Measurements from ENCODE around the gene TPST2.

TPST2 gene

GRCh38 chr22:26553056-26553752, 36.7 kb downstream of the TPST2 start:
- DNase-seq: no peak

- no peak for DNase-seq
Observed at GRCh38 chr22:26552466-26552865, 37.5 kb downstream of the TPST2 start.

- DNase-seq: no peak
Observed at GRCh38 chr22:26551568-26551967, 38.4 kb downstream of the TPST2 start.

- DNase-seq: no peak
Observed at GRCh38 chr22:26550498-26551033, 39.4 kb downstream of the TPST2 start.

- no peak for DNase-seq
Observed at GRCh38 chr22:26549902-26550497, 39.9 kb downstream of the TPST2 start.

- no peak for DNase-seq
Observed at GRCh38 chr22:26548984-26549383, 40.9 kb downstream of the TPST2 start.

GRCh38 chr22:26548303-26548702, 41.6 kb downstream of the TPST2 start:
- no peak for DNase-seq

GRCh38 chr22:26547837-26548236, 42.1 kb downstream of the TPST2 start:
- no peak for DNase-seq

GRCh38 chr22:26547426-26547825, 42.5 kb downstream of the TPST2 start:
- DNase-seq: peak; percentile 47

GRCh38 chr22:26546282-26546681, 43.6 kb downstream of the TPST2 start:
- DNase-seq: no peak

- DNase-seq: no peak
Observed at GRCh38 chr22:26545827-26546226, 44.1 kb downstream of the TPST2 start.

GRCh38 chr22:26545385-26545784, 44.5 kb downstream of the TPST2 start:
- DNase-seq: no peak

- DNase-seq: no peak
Observed at GRCh38 chr22:26544489-26544888, 45.4 kb downstream of the TPST2 start.

GRCh38 chr22:26542831-26543230, 47.1 kb downstream of the TPST2 start:
- DNase-seq: no peak

- no peak for DNase-seq
Observed at GRCh38 chr22:26541167-26541819, 48.6 kb downstream of the TPST2 start.

- no peak for DNase-seq
Observed at GRCh38 chr22:26540119-26540518, 49.8 kb downstream of the TPST2 start.

GRCh38 chr22:26536762-26537134, 53.2 kb downstream of the TPST2 start:
- no peak for DNase-seq

- no peak for DNase-seq
Observed at GRCh38 chr22:26536056-26536761, 53.7 kb downstream of the TPST2 start.

GRCh38 chr22:26535603-26535908, 54.4 kb downstream of the TPST2 start:
- DNase-seq: no peak

GRCh38 chr22:26534874-26535602, 54.9 kb downstream of the TPST2 start:
- no peak for DNase-seq

- DNase-seq: no peak
Observed at GRCh38 chr22:26534171-26534855, 55.6 kb downstream of the TPST2 start.

- DNase-seq: no peak
Observed at GRCh38 chr22:26529345-26529744, 60.6 kb downstream of the TPST2 start.

Measured in stimulated activated CD4-positive, alpha-beta T cell treated with anti-CD3 and anti-CD28 coated beads, Interleukin-15, amount 100 ng/mL, for 24 hours (primary cell).